ENCODE measurements around the gene PTPN13.

PTPN13 gene

GRCh38 chr4:86818211-86818610 lies 224.1 kb downstream of the PTPN13 start:
- no peak for DNase-seq (ENCODE audit: low read depth in 4 of 4, low spot score in 1 of 4)

- no peak for DNase-seq (ENCODE audit: low read depth in 4 of 4, low spot score in 1 of 4)
Observed at GRCh38 chr4:86818841-86819240, 224.7 kb downstream of the PTPN13 start.

- no peak for DNase-seq (ENCODE audit: low read depth in 4 of 4, low spot score in 1 of 4)
Observed at GRCh38 chr4:86819561-86819960, 225.4 kb downstream of the PTPN13 start.

GRCh38 chr4:86821151-86821550 lies 227.0 kb downstream of the PTPN13 start:
- no peak for DNase-seq (ENCODE audit: low read depth in 4 of 4, low spot score in 1 of 4)

GRCh38 chr4:86822136-86822535 lies 228.0 kb downstream of the PTPN13 start:
- no peak for DNase-seq (ENCODE audit: low read depth in 4 of 4, low spot score in 1 of 4)

- DNase-seq (ENCODE audit: low read depth in 4 of 4, low spot score in 1 of 4), result no peak
Observed at GRCh38 chr4:86825511-86825910, 231.4 kb downstream of the PTPN13 start.

GRCh38 chr4:86831262-86832130 lies 237.4 kb downstream of the PTPN13 start:
- no peak for DNase-seq (ENCODE audit: low read depth in 4 of 4, low spot score in 1 of 4)

GRCh38 chr4:86833615-86834014 lies 239.5 kb downstream of the PTPN13 start:
- DNase-seq (ENCODE audit: low read depth in 4 of 4, low spot score in 1 of 4), result no peak

GRCh38 chr4:86834901-86835300 lies 240.8 kb downstream of the PTPN13 start:
- DNase-seq (ENCODE audit: low read depth in 4 of 4, low spot score in 1 of 4), result no peak

- DNase-seq (ENCODE audit: low read depth in 4 of 4, low spot score in 1 of 4), result no peak
Observed at GRCh38 chr4:86835677-86836076, 241.6 kb downstream of the PTPN13 start.

GRCh38 chr4:86837691-86838503 lies 243.8 kb downstream of the PTPN13 start:
- DNase-seq (ENCODE audit: low read depth in 4 of 4, low spot score in 1 of 4), result no peak

GRCh38 chr4:86840858-86841257 lies 246.7 kb downstream of the PTPN13 start:
- no peak for DNase-seq (ENCODE audit: low read depth in 4 of 4, low spot score in 1 of 4)

- DNase-seq (ENCODE audit: low read depth in 4 of 4, low spot score in 1 of 4), result no peak
Observed at GRCh38 chr4:86841309-86841708, 247.2 kb downstream of the PTPN13 start.

GRCh38 chr4:86845593-86845992 lies 251.5 kb downstream of the PTPN13 start:
- no peak for DNase-seq (ENCODE audit: low read depth in 4 of 4, low spot score in 1 of 4)

- DNase-seq (ENCODE audit: low read depth in 4 of 4, low spot score in 1 of 4), result no peak
Observed at GRCh38 chr4:86846921-86847320, 252.8 kb downstream of the PTPN13 start.

- DNase-seq (ENCODE audit: low read depth in 4 of 4, low spot score in 1 of 4), result no peak
Observed at GRCh38 chr4:86847571-86847970, 253.5 kb downstream of the PTPN13 start.

- DNase-seq (ENCODE audit: low read depth in 4 of 4, low spot score in 1 of 4), result no peak
Observed at GRCh38 chr4:86848136-86848535, 254.0 kb downstream of the PTPN13 start.

GRCh38 chr4:86848732-86849619 lies 254.9 kb downstream of the PTPN13 start, which contains the start of gene SLC10A6:
SLC10A6 (minus strand) TSS chr4:86849384; CDS start chr4:86849115, 269 bp downstream.
- DNase-seq (ENCODE audit: low read depth in 4 of 4, low spot score in 1 of 4), result no peak

GRCh38 chr4:86853209-86853608 lies 259.1 kb downstream of the PTPN13 start:
- no peak for DNase-seq (ENCODE audit: low read depth in 4 of 4, low spot score in 1 of 4)

- no peak for DNase-seq (ENCODE audit: low read depth in 4 of 4, low spot score in 1 of 4)
Observed at GRCh38 chr4:86855572-86855971, 261.5 kb downstream of the PTPN13 start.

GRCh38 chr4:86856896-86857295 lies 262.8 kb downstream of the PTPN13 start:
- no peak for DNase-seq (ENCODE audit: low read depth in 4 of 4, low spot score in 1 of 4)

Data from stimulated activated CD4-positive, alpha-beta T cell treated with anti-CD3 and anti-CD28 coated beads, Interleukin-1b, Interleukin-23, amount 100 ng/mL, for 24 hours (primary cell).